GM19099 (cell line): ENCODE measurements around the gene ROR1.

Source experiments
- POLR2A ChIP-seq: IDR thresholded peaks from 3 replicates; pipeline ENCODE4 v1.6.1; 2011; ENCODE audit warnings: low read depth; ENCODE audit not compliant: insufficient read length; ENCODE audit errors: extremely low read depth

Gene ROR1

DNA sequence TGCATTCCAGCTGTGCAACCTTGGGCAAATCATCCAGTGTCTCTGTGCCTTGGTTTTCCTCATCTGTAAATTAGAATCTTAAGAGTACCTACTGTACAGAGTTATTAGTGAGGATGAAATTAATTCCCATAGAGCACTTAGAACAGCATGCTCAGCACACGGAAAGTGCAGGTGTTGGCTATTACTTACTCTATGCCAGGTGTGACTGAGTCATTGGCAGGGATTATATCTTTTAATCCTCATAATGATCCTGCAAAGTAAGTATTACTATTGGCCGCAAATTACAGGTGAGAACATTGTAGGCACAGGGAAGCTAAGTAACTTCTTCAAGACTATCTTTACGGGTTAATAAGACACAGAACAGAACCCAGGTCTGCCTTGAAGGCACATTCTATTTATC lies 423.3 kb downstream of the ROR1 start:
- no peak for TF ChIP-seq POLR2A

DNA sequence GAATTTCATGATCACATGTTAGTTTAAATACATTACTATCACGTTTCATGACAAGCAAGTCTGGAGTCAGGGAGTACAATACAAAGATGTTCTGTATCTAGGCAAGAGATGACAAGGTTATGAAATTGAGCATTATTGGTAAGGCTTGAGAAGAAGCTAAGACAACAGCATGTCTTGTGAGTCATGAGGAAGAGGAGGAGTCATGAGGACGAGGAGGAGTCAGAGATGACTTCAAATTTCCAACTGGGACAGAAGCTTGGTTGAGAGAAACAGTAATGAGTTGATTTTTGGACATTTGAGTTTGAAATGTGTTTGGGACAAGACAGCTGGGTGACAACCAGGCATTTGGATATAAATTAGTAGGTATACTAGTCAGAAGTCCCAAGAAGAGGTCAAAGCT lies 425.3 kb downstream of the ROR1 start:
- TF ChIP-seq POLR2A = no peak

DNA sequence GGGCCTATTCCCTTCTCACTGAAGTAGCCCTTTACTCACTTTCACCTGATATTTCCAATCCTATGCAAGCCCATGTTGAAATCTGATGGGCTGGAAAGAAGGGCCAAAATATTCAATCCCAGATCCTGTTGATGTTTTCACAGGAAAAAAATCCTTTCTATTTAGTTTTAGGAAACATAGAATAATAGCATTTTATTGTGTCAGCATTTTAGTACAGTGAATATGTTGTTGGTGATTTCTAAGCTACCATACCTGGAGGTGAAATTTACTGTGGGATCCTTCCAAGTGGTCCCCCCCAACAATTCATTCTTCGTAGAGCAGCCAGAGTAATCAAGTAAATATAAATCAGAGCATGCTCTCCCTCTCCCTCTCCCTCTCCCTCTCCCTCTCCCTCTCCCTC lies 426.2 kb downstream of the ROR1 start:
- TF ChIP-seq POLR2A = no peak

DNA sequence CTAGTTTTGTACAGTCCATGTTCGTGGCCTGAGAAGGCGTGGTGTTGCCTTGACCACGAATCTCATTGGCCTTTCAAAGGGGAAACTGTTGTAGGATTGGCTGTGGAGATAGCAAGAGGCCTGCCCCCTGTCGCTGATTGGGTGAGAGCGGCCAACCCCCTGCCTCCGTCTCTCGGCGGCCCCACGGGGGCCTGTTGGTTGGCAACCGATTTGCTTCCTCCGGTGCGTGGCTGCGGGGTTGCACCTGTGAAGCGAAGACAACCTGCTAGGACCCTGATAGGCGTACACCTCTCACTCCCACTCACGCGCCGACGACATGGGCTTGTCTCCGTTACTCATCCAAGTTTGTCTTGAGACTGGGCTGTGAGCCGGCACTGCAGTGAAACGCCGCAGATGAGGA lies 429.6 kb downstream of the ROR1 start, which contains the start of gene UBE2U:
TSS of gene UBE2U (plus strand) at position 204 of the 400 bp plus-strand sequence. CDS start 428 bp downstream, outside the sequence.
- TF ChIP-seq POLR2A = no peak

DNA sequence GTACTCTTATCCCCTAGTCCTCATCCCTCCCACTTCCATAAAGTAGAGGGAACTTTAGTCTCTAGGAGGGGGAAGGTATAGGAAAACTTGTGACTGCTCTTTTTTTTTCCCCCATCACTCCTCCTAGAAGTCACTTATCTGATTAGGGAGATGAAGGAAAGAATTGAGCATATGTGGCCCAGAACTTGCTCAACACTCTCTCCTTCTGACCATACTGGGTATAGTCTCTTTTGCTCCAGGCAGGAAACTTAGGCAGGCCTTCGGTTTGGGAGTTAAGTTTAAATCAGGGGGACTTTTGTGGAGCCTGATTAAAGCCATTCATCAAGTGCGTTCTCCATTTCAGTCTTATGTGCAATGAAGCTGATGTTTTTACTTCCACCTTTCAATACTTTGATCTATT lies 435.4 kb downstream of the ROR1 start:
- TF ChIP-seq POLR2A = no peak

DNA sequence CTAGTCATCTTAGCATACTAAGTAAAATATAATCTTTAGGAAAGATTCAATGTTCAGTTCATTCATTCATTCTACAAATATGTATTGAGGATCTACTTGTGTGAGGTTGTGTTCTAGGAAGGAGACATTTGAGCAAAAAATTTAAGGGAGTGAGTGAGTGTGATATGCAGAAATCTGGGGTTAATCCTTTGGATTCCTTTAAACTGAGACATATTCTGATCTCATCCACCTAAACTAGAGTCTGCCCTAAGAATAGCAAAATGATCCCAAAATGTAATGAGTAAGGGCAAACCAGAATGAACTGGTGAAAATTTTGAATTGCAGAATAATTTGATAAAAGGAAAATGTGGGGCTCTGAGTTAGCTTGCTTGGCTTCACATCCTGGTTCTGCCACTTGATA lies 438.2 kb downstream of the ROR1 start:
- TF ChIP-seq POLR2A = no peak

DNA sequence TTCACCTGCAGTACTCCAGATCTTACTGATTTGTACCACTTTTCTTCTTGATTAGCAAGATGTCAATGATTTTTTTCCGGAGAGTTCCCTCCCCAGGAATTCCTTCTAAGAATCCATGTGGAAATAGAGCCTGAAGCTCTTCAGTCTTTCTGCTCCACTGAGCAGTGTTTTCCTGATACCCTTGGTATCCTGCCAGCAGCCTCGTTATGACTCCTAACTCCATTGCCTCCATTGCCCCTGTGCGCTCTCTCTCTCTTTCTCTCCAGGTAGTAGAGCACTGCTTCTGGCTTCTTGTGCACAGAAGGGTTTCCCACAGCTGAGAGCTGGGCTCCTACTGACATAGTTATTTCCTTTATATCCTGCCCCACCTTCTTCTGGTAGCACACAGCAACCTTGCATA lies 441.8 kb downstream of the ROR1 start:
- no peak for TF ChIP-seq POLR2A

DNA sequence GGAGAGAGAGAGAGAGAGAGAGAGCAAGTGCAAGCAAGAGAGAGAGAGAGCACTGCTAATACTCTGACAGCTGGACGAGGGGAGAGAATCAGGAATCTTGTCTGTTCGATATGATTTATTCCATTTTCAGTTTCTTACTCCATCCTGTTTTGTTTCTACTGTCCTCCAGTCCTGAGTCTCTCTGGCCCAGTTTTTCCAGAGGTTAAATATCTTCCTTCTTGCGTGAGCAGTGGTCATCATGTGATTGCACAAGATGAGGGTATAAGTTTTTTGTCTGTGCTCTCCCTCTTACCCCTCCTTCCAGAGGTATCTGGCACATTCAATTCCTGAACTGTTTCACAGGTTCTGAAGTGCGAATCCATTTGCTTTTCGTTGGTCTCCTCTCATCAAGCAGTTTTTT lies 446.4 kb downstream of the ROR1 start:
- no peak for TF ChIP-seq POLR2A

DNA sequence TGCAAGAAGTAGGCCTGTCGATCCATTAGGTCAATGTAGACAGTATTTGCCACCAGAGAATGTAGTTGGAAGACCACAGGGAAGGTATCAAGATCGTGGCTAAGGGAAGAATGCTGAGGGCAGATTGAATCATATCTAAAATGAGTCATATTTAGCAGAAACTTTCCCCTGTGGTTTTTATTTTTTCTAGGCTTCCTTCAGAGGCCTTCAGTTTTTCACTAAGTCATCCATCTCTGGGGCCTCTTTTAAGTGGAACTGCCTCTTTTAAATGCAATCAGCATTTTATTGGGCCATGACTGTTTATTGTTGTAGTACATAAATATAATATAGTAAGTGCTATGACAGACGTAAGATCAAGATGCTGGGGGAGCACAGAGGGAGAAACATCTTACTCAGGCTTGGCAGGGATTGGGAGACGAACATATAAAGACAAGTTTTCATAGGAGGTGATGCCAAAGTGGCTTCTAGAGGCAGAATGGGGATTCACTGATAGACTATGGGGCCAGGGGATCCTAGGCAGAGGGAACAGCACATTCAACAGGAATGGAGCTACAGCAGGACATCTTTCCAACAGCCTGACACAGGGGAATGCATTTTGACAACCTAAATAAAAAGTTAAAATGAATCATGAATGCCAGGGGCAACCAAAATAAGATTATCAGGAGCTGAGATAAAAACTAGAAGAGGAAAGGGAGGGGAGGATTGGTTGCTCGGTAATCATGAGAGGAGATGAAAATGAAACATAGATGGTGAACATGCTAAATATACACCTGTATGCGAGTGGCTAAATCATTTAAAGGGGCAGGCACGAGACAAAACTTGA lies 449.7 kb downstream of the ROR1 start:
- TF ChIP-seq POLR2A = no peak

DNA sequence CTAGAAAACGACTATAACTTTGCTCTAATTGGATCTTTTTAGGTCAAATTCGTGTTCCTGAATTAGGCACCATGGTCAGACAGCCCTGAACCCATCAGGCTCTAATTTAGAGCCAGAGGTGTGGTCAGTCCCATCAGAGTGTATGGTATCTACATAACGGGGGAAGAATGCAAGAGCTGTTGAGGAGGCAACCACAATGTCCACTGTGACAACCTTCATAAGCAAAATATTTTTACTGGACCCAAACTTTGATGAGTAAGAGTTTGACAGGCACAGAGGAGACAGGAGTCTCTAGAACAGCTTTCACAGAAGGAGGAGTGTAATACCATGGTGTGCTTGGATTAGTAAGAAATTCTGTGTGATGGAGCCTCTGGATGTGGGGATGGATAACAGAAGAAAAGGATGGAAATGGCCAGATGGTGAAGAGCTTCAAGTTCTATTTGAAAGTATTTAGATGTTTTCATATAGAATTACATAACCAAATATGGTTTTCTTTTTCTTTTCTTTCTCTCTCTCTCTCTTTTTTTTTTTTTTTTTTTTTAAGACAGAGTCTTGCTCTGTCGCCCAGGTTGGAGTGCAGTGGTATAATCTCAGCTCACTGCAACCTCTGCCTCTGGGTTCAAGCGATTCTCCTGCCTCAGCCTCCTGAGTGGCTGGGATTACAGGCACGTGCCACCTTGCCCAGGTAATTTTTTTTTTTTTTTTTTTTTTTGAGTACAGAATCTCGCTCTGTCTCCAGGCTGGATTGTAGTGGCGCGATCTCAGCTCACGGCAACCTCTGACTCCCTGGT lies 454.5 kb downstream of the ROR1 start:
- TF ChIP-seq POLR2A = no peak

DNA sequence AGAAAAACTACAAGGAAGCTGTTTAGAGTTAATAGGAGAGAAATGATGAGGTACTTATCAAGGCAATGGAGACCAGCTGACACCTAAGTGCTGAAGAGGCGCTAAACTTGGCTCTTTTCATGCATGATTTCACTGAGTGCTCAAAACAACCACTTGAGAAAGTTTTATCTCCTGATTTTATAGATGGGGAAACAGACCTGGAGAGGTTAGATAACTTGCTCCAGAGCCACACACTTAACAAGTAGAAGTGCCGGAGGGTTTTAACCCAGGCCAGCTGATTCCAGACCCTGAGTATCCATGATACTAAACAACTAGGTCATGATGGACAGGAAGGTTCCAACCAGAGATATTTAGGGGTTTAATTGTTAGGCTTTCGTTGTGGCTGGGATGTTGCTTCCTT lies 455.5 kb downstream of the ROR1 start:
- no peak for TF ChIP-seq POLR2A
